ELR (cell line): ENCODE data around the gene MAPK4.
"Not testable (repeated sequence)": the region's sequence is repeated elsewhere in the genome, so short reads cannot be mapped to it uniquely, and the experiment has no call there.

Experiments
- DNase-seq: peaks from one replicate; pipeline ENCODE4 v3.0.0-alpha.2; 2015; ENCODE audit warnings: low read depth

The MAPK4 gene

DNA sequence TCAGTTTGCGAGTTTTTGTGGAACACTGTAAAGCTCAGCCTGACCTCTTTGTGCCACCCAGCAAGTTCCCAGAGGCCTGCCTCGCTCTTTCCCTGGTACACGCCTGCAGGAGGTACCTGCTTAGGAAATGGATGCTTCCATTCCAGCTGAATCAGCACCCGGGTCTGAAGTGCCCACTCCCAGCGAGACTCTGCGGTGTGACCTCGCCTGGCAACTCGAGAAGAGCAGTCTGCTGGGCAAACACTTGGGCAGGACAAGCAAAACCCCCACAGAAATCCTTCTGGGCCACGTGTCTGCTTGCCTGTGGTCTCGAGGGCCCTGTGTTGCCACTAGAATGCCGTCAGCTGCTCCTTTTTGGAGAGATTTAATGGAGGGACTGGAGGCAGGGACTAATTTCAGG is 127.6 kb downstream of the MAPK4 start:
- no peak for DNase-seq

DNA sequence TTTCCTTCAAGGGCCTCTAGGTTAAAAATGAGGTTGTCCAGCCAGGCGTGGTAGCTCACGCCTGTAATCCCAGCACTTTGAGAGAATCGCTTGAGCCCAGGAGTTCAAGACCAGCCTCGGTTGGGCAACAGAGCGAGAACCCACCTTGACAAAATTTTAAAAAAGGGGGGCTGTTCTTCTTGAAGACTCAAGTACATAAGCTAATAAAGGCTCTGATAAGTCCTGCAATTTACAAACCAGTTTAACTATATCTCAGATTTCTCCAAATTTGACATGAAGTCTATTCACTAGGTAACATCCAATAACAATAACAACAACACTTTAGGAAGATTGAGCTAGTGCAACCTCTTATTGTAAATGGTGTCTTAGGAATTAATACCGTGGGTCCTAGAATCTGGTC is 129.7 kb downstream of the MAPK4 start:
- DNase-seq, result no peak

DNA sequence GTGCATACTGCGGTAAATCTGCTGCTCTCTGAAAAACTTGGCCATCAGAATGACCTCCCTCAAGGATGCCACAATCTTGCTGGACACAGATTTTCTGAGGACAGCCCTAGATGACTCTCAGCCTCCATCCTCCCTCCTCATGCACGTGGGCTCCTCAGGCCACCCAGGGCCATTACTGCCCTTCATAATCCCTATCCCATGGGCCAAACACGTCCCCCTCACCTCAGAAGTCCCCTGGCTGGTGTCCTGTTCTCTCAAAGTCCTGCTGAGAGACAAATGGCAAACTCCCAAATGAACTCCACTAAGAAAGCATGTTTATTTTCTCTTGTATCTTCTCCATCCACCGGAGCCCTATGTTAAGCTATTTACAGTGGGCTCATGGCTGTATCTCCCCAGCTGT is 134.3 kb downstream of the MAPK4 start:
- no peak for DNase-seq

DNA sequence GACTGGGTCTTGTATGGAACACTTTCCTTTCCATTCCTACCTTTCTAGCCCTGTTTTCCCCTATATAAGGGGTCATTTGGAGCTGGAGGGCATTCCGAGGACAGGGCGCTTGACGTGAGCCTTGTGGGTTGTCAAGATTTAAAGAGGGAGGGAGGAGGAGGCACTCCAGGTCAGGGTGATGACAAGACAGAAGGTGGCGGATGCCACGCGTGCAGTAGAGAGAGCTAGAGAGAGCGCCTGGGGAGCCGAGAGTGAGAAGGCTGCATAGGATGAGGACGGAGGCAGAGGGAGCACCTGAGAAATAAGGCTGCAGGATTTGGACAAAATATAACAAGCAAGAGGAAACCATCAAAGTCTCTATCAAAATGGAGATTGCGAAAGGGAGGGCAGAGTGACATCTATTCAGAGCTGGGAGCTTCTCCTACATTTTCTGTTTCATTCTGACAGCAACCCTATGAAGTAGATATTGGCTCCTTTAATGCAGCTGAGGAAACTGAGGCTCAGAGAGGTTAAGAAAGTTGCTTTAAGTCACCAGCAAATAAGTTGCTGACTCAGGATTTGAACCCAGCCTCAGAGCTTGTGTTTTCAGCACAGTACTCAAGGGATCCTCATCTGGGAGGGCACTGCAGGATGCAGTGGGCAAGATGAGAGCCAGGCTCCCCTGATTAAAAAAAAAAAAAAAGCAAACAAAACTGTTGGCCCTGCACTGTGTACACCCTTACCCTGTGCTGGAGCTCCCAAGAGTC is 135.7 kb downstream of the MAPK4 start:
- DNase-seq, result no peak

DNA sequence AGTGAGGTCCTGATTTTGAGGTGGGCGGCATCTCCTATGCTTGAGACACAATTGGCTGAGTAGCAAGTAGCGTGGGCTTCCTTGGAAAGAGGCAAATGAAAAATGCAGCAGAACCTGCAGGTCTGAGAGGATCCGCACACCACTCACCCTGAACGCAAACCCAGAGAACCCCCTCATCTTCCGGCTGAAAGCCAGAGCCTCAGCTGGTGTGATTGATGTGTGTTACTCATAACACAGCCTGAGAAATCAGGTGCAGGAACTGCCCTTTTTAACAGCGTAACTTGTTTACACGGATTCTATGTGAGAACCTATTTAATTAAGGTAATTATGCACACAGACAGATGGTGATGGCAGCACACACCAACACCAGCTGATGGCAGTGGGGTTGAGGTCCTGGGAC is 136.5 kb downstream of the MAPK4 start:
- no peak for DNase-seq

DNA sequence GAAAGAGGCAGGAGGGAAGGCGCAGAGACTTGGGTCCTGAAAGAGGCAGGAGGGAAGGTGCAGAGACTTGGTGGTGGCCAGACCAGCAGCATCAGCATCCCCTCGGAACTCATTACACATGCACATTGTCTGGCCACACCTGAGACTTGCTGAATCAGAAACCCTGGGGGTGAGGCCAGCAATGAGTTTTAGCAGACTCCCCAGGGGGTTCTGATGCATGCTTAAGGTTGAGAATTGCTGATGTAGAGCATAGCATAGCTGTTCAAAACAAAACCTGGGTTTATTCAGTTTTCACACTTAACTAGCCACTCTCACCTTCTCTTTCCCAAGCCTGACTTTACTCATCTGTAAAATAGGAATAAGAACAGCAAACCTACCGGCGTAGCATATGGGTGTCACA is 137.0 kb downstream of the MAPK4 start:
- no peak for DNase-seq

DNA sequence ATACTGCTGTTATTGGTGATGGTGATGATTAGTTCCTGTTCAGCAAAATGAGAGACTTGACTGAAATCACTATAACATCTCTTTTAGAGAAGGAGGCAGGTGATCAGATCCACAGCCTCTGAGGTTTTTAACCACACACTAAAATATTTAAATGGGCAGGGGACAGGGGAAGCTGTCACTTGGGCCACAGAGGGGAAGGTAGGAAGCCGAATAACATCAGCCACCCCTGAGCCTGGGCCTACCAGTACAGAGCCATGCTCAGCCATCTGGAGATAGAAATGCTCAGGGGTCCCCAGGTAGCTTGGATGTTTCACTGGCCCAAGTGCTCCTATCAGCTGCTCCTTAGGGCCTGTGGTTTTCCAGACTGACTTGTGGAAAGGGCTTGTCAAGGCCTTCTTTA is 137.6 kb downstream of the MAPK4 start:
- no peak for DNase-seq

DNA sequence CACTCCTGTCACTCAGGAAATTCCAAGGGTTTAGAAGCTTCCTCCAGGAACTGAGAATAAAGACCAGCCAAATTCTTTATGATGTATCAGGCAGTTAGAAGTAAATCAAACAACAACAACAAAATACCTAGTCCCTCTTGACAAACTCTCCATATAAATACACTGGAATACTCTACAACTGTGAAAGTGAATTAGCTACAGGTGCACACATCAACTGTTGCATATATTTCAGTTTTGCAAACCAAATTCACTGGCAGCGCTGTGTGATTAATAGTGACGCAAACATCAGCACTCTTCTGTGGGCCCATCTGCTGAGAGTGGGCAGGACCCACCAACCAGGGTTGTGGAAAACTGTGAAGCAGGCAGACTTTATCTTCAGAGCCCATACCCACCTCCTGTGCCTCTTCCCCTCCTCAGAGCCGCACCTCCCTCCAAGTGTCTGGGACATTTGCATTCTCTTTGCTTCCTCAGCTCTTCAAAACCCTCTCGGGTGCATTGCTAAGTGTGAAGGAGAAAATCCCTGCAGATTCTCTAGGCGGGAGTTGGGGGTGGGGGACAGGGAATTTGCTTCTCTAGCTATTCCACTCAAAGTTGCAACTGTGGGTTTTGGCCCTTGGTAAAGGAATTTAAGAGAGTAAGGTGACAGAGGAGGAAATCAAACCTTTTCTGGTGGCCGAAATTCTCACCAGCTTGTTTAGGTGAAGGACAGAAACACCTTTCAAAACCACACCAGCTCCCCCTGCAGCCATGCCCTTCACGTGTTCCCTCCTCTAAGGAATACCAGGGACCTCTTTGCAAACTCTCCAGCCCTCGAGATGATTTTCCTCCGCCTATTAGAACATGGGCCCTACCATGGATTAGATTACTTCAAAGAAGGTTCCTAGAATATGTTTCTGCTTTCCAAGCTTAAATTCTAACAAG is 140.6 kb downstream of the MAPK4 start:
- no peak for DNase-seq

DNA sequence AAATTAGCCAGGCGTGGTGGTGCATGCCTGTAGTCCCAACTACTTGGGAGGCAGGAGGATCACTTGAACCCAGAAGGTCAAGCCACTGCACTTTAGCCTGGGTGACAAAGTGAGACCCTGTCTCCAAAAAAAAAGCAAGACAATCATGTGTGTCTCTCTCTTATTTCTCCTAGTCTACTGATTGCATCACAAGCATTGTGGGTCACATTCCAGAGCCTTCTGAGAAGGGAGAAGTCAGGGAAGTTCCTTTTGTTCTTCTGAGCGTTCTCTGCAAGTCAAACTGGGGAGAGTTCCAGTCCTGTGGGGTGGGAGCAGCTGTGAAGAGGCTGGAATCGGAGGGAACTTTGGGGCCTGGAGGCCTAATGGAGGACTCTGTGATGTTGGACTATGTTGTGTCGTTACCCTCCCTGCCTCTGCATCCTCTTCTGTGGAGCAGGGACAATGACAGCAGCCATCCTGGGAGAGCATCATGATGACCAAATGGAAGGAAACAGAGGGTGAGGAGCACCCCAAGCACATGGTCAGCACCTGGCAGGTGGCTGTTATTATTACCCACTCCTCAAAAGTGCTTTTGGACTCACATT is 144.6 kb downstream of the MAPK4 start:
- no peak for DNase-seq

DNA sequence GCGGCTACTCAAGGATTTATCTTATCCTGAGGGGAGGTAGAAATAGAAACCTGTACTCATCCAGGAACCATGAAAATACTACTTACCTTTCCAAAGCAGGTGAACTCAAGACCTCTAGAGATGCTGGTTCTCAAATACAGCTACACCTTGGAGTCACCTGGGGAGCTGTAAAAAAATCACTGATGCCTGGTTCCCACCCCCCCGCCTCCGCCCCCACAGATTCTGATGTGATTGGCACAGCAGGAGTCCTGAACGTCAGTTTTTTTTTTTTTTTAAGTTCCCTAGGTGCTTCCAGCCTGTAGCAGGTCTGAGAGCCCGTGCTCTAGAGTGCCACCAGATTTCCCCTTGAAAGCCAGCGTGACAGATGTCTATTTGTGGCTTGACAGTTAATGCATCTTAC is 146.3 kb downstream of the MAPK4 start:
- no peak for DNase-seq

DNA sequence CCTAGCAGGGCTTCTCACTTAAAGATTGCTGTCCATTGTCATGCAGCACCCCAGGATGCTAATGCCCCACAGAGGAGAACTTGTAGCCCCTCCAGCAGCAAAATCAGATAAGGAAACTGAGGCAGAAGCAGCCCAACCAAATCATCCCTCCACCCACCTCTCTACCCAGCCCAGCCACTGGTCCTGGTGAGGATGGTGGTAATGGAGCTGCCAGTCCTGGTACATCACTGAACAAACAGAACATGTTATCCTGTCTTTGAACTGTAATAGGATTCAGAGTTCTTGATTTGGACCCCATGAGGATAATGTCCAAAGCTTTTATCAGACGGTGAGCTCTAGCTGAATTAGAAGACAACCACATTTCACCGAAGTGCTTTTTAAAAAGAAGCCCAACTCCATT is 146.8 kb downstream of the MAPK4 start:
- DNase-seq, result no peak

DNA sequence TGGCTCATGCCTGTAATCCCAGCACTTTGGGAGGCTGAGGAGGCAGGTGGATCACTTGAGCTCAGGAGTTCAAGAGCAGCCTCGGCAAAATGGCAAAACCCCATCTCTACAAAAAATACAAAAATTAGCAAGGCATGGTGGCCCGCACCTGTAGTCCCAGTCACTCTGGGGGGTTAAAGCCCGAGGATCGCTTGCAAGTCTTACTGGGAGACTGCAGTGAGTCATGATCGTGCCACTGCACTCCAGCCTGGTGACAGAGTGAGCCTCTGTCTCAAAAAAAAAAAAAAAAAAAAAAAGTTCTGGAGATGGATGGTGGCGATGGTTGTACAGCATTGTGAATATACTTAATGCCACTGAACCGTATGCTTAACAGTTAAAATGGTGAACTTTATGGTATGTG is 147.4 kb downstream of the MAPK4 start:
- not testable (repeated sequence) for DNase-seq

DNA sequence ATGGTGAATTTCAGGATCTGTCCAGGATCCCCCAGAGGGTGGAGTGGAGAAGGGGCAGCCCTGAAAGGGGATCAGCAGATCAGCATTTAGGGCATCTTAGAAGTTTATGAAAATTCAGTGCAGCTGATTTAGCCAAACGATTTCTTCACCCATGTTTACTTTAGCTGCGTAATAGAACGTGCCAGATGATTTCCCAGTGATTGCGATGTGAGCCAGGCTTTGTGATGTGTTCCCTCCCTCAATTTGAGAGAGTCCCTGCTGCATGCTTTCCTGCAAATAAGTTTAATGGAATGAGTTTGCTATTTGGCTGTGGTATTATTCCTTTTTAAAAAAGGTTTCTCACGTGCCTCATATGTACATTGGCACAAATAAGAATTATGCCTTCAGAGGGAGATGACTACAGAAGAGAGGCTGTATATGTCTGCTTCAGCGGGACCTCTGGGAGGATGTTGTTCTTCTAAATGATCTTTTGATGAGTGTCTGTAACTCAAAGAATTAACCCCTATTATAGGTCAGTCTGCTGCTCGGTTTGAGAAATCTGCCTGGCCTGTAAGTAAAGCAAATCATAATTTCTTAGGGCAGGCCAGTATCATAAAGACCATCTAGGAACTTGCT is 148.1 kb downstream of the MAPK4 start:
- no peak for DNase-seq

DNA sequence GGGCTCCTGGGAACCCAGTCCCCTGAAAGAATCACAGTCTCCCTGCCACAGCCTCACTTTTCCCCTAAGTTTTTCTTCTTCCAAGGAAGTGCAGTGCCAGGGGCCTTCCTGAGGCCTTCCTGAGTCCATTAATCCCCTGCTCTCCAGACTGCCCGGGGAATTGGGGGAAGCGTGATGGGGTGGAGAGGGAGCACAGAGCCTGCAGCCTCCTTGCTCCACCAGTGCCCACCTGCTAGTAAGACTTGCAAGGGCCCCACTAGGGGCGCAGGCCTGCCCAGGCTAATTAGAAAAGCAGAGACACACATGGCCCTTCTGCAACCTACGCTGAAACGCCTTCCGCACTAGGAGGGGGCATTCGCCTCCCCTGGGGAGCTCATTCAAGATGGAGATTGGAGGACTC is 149.3 kb downstream of the MAPK4 start:
- DNase-seq, result no peak

DNA sequence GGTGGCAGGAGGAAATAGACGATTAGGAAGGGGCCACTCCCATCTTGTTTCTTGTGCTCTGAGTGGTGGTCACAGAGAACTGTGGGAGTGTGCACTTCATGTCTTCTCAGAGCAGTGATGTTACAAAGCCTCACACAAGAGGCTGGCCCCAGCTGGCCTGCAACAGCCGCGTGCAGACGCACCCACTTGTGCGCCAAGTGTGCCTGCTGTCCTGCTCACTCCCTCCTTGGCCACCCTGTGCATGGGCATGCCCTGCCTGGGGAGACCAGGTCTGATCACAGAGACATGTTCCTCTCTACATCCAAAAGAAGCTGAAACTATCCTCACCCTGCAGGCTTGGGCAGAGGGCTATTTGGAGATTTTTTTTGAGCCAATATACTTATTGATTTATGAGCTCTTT is 151.5 kb downstream of the MAPK4 start:
- DNase-seq, result no peak

DNA sequence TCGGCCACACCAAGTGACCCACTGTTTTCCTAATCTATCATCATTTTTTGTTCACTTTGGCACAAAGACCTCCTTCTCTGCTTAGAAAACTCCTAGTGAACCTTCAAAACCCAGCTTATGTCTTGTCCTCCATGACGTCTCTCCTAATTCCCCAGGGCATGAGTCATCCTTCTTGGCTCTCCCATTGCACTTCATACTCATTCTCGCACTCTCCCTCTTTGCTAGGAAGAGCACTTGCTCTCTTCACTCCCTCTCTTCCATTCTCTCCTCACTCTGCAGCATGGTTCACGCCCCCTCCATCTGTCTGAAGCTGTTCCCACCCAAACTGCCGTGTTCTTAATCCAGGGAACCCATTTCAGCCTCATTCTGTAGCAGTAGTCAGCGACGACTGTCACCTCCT is 156.0 kb downstream of the MAPK4 start:
- peak; percentile 43 for DNase-seq

DNA sequence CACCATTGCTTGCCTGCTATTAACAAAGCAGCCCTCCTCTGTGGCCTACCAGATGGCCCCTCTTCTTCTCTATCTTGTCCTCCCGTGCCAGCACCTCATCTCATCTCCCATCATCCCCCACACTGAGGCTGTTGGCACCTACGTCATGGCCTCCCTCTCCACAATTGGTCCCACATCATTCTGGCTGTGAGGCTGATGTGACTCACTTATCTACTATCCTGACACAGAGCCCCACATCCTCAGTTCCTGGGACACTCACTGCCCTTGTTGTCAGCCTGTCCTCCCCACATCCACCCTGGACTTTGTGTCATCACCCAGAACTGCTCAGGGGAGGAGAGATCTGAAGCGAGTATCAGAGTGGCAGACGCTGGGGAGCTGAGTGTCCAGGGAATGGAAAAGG is 157.0 kb downstream of the MAPK4 start:
- DNase-seq, result peak; percentile 50

DNA sequence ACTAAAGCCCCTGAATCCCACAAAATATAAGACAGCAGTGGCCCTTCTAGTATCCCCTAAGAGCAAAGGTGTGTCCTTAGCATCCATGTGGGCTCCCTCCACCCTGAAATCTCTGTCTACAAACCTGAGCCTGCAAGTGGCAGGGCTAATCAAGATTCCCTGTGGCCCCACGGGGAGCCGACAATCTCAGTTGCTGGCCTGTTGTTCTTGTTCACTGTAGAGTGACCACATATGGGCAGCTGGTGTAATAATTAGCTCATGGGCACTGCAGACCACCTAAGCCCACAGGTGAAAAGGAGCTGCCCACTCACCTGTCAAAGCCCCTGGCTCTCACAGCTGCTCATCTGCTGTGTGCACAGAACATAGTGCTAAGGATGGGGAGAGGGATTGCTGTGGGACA is 157.7 kb downstream of the MAPK4 start:
- no peak for DNase-seq

DNA sequence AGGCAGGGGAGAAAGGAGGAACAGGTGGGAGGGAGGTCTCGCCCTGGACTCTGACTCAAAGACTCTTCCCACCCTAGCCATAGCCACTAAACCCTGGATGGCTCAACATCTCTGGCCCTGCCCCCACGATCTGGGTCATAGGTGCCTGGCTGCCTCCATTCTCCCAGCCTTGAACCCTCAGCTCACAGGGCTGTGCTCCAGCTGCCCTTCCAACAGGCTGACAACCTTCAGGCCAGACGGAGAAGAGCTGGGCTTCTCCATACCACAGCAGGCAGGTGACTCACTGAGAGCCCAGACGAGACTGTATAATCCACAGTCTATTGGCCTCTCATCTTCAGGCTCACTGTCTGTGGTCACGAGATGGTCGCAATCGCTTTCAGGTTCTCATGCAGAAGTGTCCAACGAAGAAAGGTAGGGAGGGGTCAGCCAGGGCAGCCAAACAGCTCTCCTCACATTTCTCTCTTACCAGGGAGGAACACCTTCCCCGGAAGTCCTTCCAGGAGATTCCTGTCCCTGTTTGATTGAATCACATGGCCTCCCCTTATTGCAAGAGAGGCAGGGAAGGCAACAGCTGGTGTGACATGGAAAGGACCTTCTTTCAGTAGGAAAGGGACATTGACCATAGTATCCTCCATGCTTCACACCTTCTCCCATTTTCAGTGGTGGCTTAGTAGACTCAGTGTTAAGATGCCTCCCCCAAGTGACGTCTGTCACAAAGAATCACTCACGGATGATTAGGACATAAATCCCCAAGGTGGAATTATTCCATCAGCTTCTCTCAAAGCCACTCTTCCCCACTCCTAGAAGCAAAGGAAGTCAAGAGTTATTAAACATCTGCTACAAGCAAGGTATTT is 159.8 kb downstream of the MAPK4 start:
- no peak for DNase-seq

DNA sequence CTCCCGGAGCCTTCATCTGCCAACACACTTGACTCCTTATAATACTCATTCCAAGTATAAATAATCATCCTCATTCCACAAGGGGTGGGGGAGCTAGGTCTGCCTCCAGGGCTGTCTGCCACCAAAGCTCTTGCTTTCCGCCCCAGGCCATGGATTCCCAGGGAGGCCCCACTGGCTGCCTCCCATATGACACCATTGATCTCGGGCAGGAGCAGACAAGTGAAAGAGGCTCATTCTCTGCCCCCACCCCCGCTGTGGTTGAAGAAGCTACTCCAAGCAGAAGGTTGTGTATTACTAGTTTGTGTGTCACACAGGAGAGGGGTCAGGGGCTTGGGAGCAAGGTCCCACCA is 160.4 kb downstream of the MAPK4 start:
- DNase-seq, result peak; percentile 3

DNA sequence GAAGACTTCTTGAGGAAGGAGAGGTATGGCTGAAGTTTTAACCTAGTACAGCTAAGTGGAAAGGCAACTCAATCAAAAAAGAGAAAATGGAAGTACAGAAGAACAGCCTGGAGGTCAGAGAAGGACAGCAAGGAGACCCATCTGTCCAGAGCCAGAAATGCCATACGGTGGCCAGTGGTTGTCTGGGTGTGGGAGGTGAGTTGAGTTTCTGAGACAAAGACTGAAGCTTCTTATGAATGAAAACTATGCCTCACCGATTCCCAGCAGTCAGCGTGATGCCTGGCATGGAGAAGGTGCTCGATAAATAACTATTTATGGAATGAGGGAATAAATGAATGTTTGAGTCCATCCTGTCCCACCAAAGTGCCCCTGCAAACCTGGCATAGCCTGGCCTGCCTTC is 161.1 kb downstream of the MAPK4 start:
- no peak for DNase-seq
